ENCODE measurements around the gene GCC2. TPM values are rescaled to one million over a fixed set of nuclear protein-coding genes. Genes with fewer than 3 reads are reported as not detected.
"Not testable (repeated sequence)": the region's sequence is repeated elsewhere in the genome, so short reads cannot be mapped to it uniquely, and the experiment has no call there.

Gene GCC2
- total RNA-seq, 1 experiment from 2014 or later, result 27.3 TPM

DNA sequence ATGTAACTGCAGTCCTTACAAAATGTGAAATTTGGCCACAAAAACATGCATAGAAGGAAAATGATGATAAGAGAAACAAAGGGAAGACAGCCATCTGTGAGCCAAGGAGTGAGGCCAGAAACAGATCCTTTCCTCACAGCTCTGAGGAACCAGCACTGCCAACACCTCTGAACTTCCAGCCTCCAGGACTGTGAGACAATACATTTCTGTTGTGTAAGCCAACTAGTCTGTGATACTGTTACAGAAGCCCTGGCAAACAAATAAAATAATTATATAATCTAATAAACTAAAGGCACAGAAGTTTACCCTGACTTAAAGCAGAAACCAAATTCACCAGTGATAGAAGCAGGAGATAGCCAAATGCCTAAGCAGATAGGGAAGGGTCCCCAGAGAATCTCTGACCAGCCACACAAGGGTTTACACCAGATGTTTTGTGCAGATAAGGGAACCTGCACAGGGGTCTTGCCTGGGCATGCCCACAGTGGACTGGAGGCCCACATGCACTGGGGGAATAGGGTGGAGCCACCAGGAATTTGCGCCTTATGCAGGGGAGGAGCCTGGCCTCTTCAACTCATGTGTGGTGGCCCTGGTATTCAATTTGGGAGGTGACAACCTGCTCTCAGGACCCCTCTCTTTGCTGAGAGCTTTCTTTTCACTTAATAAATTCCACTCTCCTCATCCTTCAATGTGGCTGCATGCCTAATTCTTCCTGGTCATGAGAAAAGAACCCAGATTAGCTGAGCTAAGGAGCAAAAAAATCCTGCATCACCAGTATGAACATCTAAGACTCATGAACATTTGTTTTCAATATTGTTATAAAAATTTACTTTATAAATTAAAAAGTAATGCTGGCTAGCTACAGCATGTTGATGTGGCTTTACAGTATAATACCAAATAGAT, 3.8 kb upstream of the GCC2 start:
- DNase-seq (ENCODE audit: extremely low read depth, low read depth), result no peak

DNA sequence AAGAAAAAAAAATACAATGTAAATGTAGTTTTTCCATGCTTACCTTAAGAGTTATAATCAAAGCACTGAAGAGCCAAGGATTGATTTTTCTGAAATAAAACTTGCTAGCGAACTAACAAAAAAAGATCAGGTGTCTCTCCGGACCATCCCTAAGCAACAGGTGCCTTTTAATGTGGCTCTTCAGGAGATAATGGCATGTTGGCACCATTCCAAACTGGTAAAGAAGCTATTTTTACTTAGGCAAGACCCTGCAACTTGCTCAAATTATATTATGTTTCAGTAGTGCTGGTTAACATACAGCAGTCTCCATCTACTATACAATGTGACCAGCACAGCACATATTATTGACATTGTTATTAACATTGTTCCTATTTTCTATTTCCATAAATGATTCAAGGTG, 2.3 kb upstream of the GCC2 start:
- no peak for DNase-seq (ENCODE audit: extremely low read depth, low read depth)

DNA sequence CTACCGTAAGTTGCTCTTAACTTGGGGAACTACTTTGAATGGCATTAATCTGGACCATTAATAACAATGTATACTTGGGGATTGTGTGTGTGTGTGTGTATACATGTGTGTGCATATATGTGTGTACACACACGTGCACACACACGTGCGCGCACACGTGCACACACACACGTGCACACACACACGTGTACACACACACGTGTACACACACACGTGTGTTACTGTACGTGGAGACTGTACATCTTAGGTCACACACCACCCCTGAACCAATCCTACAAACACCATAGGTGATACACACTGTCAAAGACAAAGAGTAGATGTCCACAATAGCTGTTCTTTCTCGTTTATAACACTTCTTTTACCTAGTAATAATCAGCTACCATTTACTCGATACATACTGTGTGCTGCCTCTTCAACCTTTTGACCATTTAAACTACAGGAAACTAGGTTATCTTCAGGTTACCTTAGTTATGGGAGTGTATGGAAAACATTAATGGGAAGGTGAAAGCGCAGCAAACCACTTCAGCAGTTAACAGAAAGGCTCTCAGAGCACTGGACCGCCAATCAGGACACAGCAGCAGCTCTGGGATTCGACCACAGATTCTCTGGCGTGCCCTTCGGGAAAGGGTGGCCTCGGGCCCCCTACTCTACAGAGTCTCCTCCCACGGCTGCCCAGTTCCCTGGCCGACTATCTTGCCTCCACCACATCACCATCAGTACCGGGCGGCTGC, 894 bp upstream of the GCC2 start:
- no peak for DNase-seq (ENCODE audit: extremely low read depth, low read depth)

- DNase-seq (ENCODE audit: extremely low read depth, low read depth), result no peak
Observed at GRCh38 chr2:108449410-108450130, 564 bp downstream of the GCC2 start.

DNA sequence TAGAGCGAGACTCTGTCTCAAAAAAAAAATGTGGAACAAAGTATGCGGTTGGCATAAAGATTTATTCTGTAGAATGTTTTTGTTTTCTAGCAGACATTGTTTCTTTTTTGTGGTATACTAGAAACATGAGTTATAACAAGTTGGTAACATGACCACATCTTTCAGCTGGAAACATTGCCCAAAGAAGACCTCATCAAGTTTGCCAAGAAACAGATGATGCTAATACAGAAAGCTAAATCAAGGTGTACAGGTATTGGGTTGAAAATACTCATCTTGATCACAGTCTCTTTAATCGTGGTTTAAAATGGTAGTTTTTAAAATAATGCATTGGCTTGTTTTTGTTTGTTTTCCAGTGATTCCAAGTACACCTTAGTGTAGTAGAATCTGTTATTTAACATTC, 1.9 kb downstream of the GCC2 start:
- DNase-seq (ENCODE audit: extremely low read depth, low read depth), result no peak

DNA sequence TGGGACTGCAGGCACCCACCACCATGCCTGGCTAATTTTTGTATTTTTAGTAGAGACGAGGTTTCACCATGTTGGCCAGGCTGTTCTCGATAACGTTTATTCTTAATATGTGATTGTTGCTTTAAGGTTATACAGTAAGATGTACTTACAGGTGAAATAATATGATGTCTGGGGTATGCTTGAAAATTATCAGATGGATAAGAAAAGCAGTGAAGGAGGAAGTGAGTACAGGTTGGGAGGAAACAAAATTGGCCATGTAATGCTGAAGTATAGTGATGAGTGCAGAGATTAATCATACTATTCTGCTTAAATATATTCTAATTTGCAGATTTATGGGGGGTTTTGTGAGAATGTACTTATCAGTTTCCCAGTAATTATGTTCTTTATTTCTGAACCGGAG, 3.0 kb downstream of the GCC2 start:
- DNase-seq (ENCODE audit: extremely low read depth, low read depth), result no peak

- not testable (repeated sequence) for DNase-seq (ENCODE audit: extremely low read depth, low read depth)
Observed at GRCh38 chr2:108453530-108453929, 4.5 kb downstream of the GCC2 start.

- DNase-seq (ENCODE audit: extremely low read depth, low read depth), result no peak
Observed at GRCh38 chr2:108454440-108454839, 5.4 kb downstream of the GCC2 start.

GRCh38 chr2:108455571-108455970, 6.6 kb downstream of the GCC2 start:
- no peak for DNase-seq (ENCODE audit: extremely low read depth, low read depth)

GRCh38 chr2:108458082-108458481, 9.1 kb downstream of the GCC2 start:
- no peak for DNase-seq (ENCODE audit: extremely low read depth, low read depth)

- DNase-seq (ENCODE audit: extremely low read depth, low read depth), result no peak
Observed at GRCh38 chr2:108459441-108459840, 10.4 kb downstream of the GCC2 start.

- DNase-seq (ENCODE audit: extremely low read depth, low read depth), result no peak
Observed at GRCh38 chr2:108460345-108461037, 11.5 kb downstream of the GCC2 start.

GRCh38 chr2:108477099-108477498, 28.1 kb downstream of the GCC2 start:
- no peak for DNase-seq (ENCODE audit: extremely low read depth, low read depth)

DNA sequence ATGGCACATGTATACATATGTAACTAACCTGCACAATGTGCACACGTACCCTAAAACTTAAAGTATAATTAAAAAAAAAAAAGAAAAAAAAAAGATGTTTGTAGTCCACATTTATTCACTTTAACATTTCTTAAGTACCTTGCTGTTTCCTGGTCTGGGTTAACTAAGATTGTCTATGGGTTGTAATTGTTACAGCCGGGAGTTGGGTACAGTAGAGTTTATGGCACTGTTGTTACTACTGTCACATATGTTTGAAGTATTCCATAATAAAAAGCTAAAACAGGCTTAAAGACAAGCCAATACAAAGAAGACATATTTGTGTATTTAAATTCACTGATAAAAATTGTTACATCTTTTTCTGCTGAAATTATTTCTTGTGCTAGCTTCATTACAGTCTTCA, 36.2 kb downstream of the GCC2 start:
- DNase-seq (ENCODE audit: extremely low read depth, low read depth), result no peak

GRCh38 chr2:108490506-108491122, 41.6 kb downstream of the GCC2 start:
- no peak for DNase-seq (ENCODE audit: extremely low read depth, low read depth)

DNA sequence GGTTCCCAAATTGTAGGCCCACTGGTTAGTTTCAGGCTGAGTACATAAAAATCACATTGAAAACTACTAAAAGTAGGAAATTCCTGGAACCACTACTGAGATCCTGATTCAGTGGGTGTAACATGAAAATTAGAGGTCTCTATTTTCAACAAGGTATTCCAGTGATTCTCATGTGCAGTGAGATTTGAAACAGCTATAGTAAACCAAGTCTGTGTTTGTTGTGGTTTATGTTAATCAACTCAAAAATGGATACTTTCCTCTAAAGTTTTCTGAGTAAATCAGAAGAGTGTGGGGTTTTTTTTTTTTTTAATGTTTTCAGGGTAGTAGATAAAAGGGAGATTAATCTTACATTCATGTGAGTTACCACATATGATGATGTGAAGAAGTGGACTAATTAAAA, 42.8 kb downstream of the GCC2 start:
- DNase-seq (ENCODE audit: extremely low read depth, low read depth), result no peak

DNA sequence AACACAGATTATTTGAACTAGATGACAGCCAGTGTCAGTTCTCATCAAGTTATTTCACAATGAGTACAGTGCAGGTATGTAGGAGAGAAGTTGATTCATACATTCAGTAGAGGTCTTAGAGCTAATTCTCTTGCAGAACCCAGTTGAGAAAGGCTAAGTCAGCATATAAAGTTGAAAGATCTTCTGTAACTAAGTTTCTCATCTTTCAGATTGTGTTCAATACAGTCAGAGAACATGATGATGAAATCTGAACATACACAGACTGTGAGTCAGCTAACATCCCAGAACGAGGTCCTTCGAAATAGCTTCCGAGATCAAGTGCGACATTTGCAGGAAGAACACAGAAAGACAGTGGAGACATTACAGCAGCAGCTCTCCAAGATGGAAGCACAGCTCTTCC, 43.4 kb downstream of the GCC2 start:
- DNase-seq (ENCODE audit: extremely low read depth, low read depth), result peak; percentile 70

- not testable (repeated sequence) for DNase-seq (ENCODE audit: extremely low read depth, low read depth)
Observed at GRCh38 chr2:108496167-108496566, 47.2 kb downstream of the GCC2 start.

DNA sequence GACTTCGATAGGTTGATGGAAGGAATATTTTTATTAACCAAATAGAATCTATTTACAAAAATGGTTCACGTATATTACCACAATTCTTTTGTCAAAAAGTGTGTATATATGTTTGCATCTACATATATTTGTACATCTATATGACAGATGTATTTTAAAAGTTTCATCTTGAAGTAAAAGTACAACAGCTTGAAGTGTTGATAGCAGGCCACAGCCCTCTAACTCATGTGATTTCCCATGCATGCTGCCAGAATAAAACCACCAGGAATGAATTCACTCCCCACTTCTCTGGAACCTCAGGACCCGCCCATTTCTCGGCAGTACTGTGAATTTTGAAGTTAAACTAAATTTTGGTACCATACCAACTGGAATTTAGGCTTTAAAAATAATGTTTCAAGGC, 58.6 kb downstream of the GCC2 start:
- DNase-seq (ENCODE audit: extremely low read depth, low read depth), result not testable (repeated sequence)

DNA sequence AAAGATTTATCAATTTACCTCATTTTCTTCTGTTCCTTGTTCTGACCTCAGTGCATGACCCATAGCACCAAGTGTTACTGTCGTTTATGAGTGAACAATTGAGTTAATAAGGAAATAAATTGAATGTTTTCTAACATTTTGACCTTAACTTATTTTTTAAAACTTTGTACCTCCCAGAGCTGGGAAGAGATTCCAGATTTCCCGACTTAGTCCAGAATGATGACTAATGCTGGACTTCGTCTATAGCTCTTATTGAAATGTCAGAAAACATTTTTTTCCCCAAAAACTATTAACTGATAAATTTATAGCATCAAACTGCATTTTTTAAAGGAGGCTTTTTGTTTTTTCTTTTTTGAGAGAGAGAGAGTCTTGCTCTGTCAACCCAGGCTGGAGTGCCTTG, 63.4 kb downstream of the GCC2 start:
- not testable (repeated sequence) for DNase-seq (ENCODE audit: extremely low read depth, low read depth)
